Measurements from ENCODE around the gene ARHGEF4.
"Not testable (repeated sequence)": the region's sequence is repeated elsewhere in the genome, so short reads cannot be mapped to it uniquely, and the experiment has no call there.

The ARHGEF4 gene

GRCh38 chr2:130981667-130982066 lies 145.0 kb downstream of the ARHGEF4 start:
- no peak for DNase-seq (ENCODE audit: low spot score)

GRCh38 chr2:130985206-130985780 lies 148.6 kb downstream of the ARHGEF4 start:
- DNase-seq (ENCODE audit: low spot score) = no peak

GRCh38 chr2:130985831-130986649 lies 149.3 kb downstream of the ARHGEF4 start:
- no peak for DNase-seq (ENCODE audit: low spot score)

GRCh38 chr2:130986890-130987493 lies 150.3 kb downstream of the ARHGEF4 start:
- DNase-seq (ENCODE audit: low spot score) = no peak

GRCh38 chr2:130987519-130988425 lies 151.1 kb downstream of the ARHGEF4 start:
- no peak for DNase-seq (ENCODE audit: low spot score)

- not testable (repeated sequence) for DNase-seq (ENCODE audit: low spot score)
These were observed 154.7 kb downstream of the ARHGEF4 start for GRCh38 chr2:130991446-130991845.

- DNase-seq (ENCODE audit: low spot score) = not testable (repeated sequence)
These were observed 155.3 kb downstream of the ARHGEF4 start for GRCh38 chr2:130992003-130992402.

GRCh38 chr2:130996691-130997090 lies 160.0 kb downstream of the ARHGEF4 start:
- DNase-seq (ENCODE audit: low spot score) = no peak

GRCh38 chr2:130997198-130997597 lies 160.5 kb downstream of the ARHGEF4 start:
- DNase-seq (ENCODE audit: low spot score) = no peak

GRCh38 chr2:130998561-130998960 lies 161.8 kb downstream of the ARHGEF4 start:
- DNase-seq (ENCODE audit: low spot score) = no peak

- DNase-seq (ENCODE audit: low spot score) = no peak
These were observed 167.9 kb downstream of the ARHGEF4 start for GRCh38 chr2:131004446-131005209.

- no peak for DNase-seq (ENCODE audit: low spot score)
These were observed 168.7 kb downstream of the ARHGEF4 start for GRCh38 chr2:131005216-131005935.

GRCh38 chr2:131006561-131006960 lies 169.8 kb downstream of the ARHGEF4 start:
- DNase-seq (ENCODE audit: low spot score) = no peak

GRCh38 chr2:131008967-131009366 lies 172.3 kb downstream of the ARHGEF4 start:
- DNase-seq (ENCODE audit: low spot score) = no peak

- DNase-seq (ENCODE audit: low spot score) = no peak
These were observed 173.2 kb downstream of the ARHGEF4 start for GRCh38 chr2:131009713-131010475.

GRCh38 chr2:131010566-131010965 lies 173.9 kb downstream of the ARHGEF4 start:
- DNase-seq (ENCODE audit: low spot score) = peak; percentile 14

GRCh38 chr2:131011486-131011885 lies 174.8 kb downstream of the ARHGEF4 start:
- DNase-seq (ENCODE audit: low spot score) = no peak

GRCh38 chr2:131014141-131014540 lies 177.4 kb downstream of the ARHGEF4 start:
- no peak for DNase-seq (ENCODE audit: low spot score)

GRCh38 chr2:131015764-131016163 lies 179.1 kb downstream of the ARHGEF4 start:
- DNase-seq (ENCODE audit: low spot score) = no peak

Measured in CD4-positive, alpha-beta T cell treated with Interleukin-6 at 100 ng/mL for 8 hours (primary cell).